Activated CD8-positive, alpha-beta memory T cell treated with anti-CD3 and anti-CD28 coated beads, Interleukin-2, amount 50 U/mL, for 48 hours (primary cell): ENCODE measurements around the gene MYO5B.

Experiments
- DNase-seq: peaks from one replicate; pipeline ENCODE4 v3.0.0-alpha.2; 2020

MYO5B gene

GRCh38 chr18:49961271-49961670, 233.7 kb downstream of the MYO5B start:
- DNase-seq, result no peak

- no peak for DNase-seq
Measured at GRCh38 chr18:49960376-49960775, 234.6 kb downstream of the MYO5B start.

- DNase-seq, result no peak
Measured at GRCh38 chr18:49959176-49959575, 235.8 kb downstream of the MYO5B start.

- no peak for DNase-seq
Measured at GRCh38 chr18:49955263-49955662, 239.7 kb downstream of the MYO5B start.

GRCh38 chr18:49953391-49953790, 241.6 kb downstream of the MYO5B start:
- no peak for DNase-seq

GRCh38 chr18:49949951-49950395, 245.0 kb downstream of the MYO5B start:
- no peak for DNase-seq

- DNase-seq, result no peak
Measured at GRCh38 chr18:49948975-49949374, 246.0 kb downstream of the MYO5B start.

- no peak for DNase-seq
Measured at GRCh38 chr18:49944663-49945062, 250.3 kb downstream of the MYO5B start.

GRCh38 chr18:49936821-49937220, 258.1 kb downstream of the MYO5B start:
- DNase-seq, result no peak

- DNase-seq, result no peak
Measured at GRCh38 chr18:49935215-49935614, 259.7 kb downstream of the MYO5B start.

GRCh38 chr18:49934457-49934856, 260.5 kb downstream of the MYO5B start:
- no peak for DNase-seq

GRCh38 chr18:49933530-49934128, 261.3 kb downstream of the MYO5B start:
- DNase-seq, result no peak

GRCh38 chr18:49931760-49932159, 263.2 kb downstream of the MYO5B start:
- no peak for DNase-seq

- no peak for DNase-seq
Measured at GRCh38 chr18:49931179-49931578, 263.8 kb downstream of the MYO5B start.

- no peak for DNase-seq
Measured at GRCh38 chr18:49926106-49926745, 268.7 kb downstream of the MYO5B start.

GRCh38 chr18:49924293-49924983, 270.5 kb downstream of the MYO5B start:
- DNase-seq, result no peak

- no peak for DNase-seq
Measured at GRCh38 chr18:49922228-49922627, 272.7 kb downstream of the MYO5B start.

- DNase-seq, result no peak
Measured at GRCh38 chr18:49921318-49921985, 273.5 kb downstream of the MYO5B start.

- DNase-seq, result no peak
Measured at GRCh38 chr18:49920731-49921130, 274.2 kb downstream of the MYO5B start.

- no peak for DNase-seq
Measured at GRCh38 chr18:49917742-49918141, 277.2 kb downstream of the MYO5B start.

GRCh38 chr18:49915352-49915751, 279.6 kb downstream of the MYO5B start:
- DNase-seq, result no peak

GRCh38 chr18:49913221-49913620, 281.7 kb downstream of the MYO5B start:
- DNase-seq, result no peak

- DNase-seq, result no peak
Measured at GRCh38 chr18:49911427-49911826, 283.5 kb downstream of the MYO5B start.

- no peak for DNase-seq
Measured at GRCh38 chr18:49910986-49911385, 284.0 kb downstream of the MYO5B start.
